ENCODE measurements around the gene SEC16A. TPM values are rescaled to one million over a fixed set of nuclear protein-coding genes. Genes with fewer than 3 reads are reported as not detected.

The SEC16A gene
- total RNA-seq, 6 experiments from 2014 or later, result 46.9 to 108 (median 72.0) TPM

DNA sequence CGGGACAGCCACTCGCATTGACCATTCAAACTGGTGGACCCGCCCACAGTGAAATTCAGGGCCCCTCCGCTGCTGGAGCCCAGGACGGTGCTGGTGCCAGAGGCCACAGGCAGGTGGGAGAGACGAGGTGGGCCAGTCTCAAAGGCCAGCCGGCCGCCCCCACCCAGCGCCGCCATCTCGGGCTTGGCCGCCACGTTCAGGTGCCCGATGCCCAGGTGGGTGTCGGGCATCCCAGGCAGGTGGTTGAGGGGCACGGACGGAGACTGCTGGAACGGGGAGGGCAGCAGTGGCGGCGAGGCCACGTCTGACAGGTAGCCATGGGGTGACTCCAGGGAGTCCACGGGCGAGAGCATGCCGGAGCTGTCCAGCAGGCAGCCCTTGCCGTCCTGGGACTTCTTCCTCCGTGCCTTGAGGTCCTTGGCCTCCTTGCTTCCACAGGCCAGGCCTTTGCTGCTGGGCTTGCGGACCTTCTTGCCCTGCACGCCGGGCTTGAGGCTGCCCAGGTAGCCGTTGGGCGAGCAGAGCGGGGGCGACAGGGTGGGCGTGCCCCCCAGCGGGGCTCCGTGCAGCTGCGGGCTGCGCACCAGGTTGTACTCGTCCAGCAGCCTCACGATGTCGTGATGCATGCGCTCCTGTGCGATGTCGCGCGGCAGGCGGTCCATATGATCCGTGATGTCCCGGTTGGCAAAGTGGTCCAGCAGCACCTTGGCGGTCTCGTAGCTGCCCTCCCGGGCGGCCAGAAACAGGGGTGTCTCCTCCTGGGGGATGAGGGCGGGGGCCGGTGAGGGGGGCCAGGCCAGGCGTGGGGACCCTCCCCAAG is 14.2 kb upstream of the SEC16A start:
- TF ChIP-seq POLR2A (IDR thresholded peaks at IDR 0.05), result no peak
- TF ChIP-seq CTCF (IDR thresholded peaks at IDR 0.05), result no peak
- WGBS (ENCODE audit: insufficient coverage, low coverage, low lambda C conversion rate, missing lambda C conversion rate), result no CpG with 5 or more reads among the region's 56 CpGs
- no peak for ATAC-seq
- Histone ChIP-seq H3K36me3 (peaks cover 0 to 65% (median 24%) of the 10 kb centered on the region in 4 donors), H3K4me1 (no peaks in the 10 kb centered on the region), H3K27me3 (no peaks in the 10 kb centered on the region), H3K4me3 (no peak overlapping the region), H3K27ac (no peak overlapping the region), H3K9me3 (no peaks in the 10 kb centered on the region)
- no peak for DNase-seq
- intact Hi-C loops (cut with DNase I), result loop anchor here in 1 of 2 donors (10.0 kb wide), 1 partner anchor 48 kb away; the partner anchor contains the start of gene NOTCH1

DNA sequence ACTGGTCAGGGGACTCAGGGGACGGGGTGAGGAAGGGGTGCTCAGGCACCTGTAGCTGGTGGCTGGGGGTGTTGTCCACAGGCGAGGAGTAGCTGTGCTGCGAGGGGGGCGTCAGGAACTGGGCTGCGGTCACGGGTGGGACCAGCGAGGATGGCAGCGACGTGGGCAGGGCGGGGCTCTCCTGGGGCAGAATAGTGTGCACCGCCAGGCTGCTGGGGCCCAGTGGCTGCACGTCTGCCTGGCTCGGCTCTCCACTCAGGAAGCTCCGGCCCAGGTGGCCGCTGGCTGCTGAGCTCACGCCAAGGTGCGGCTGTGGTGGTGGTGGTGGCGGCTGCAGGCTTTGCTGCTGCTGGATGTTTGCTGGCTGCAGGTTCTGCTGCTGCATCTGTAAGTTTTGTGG is 13.3 kb upstream of the SEC16A start:
- 100% methylated on average over 1 of the region's 18 CpGs for WGBS (ENCODE audit: insufficient coverage, low coverage, low lambda C conversion rate, missing lambda C conversion rate)
- ATAC-seq (peak in 1 of 4 donors; percentile 2), DNase-seq (no peak)
- no peaks in the 10 kb centered on the region for H3K27me3 ChIP-seq
- peaks cover 0 to 57% (median 23%) of the 10 kb centered on the region in 4 donors for H3K36me3 ChIP-seq
- intact Hi-C loops (cut with DNase I), result loop anchor here in 1 of 2 donors (10.0 kb wide), 1 partner anchor 49 kb away; the partner anchor contains the start of gene NOTCH1
- H3K27ac ChIP-seq, result no peak overlapping the region
- H3K4me3 ChIP-seq, result no peak overlapping the region
- no peaks in the 10 kb centered on the region for H3K9me3 ChIP-seq
- H3K4me1 ChIP-seq, result no peaks in the 10 kb centered on the region
- TF ChIP-seq CTCF (IDR thresholded peaks at IDR 0.05), result no peak
- no peak for TF ChIP-seq POLR2A (IDR thresholded peaks at IDR 0.05)

DNA sequence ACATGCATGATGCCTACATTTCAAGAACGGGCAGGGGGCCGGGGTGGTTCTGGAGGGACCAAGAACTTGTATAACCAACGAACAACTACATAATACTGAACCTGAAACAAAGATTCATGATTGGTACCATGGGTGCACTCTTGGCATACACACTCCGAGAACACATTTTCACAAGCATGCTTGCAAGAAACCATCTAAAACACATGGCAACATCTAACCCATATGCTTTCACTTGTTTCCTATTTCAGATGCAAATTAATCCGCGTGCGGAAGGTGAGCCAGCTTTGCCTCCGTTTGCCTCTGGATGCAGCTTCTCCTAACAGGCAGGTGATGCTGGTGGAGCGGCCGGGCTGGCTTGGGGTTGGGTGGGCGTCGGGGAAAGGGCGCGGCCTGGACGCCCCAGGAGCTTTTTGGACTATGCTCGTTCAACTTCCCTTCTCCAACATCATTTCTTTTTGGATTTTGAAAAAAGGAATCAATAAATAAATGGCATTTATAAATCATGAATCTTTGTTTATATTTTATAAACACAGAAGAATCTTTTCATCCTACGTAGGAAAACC is 12.5 kb upstream of the SEC16A start:
- Histone ChIP-seq H3K36me3 (peaks cover 0 to 48% (median 20%) of the 10 kb centered on the region in 4 donors), H3K27ac (no peak overlapping the region), H3K4me1 (no peaks in the 10 kb centered on the region), H3K4me3 (no peak overlapping the region), H3K27me3 (no peaks in the 10 kb centered on the region), H3K9me3 (no peaks in the 10 kb centered on the region)
- TF ChIP-seq POLR2A (IDR thresholded peaks at IDR 0.05), result no peak
- TF ChIP-seq CTCF (IDR thresholded peaks at IDR 0.05), result no peak
- ATAC-seq (no peak), DNase-seq (no peak)
- 80% methylated on average over 14 of the region's 17 CpGs for WGBS (ENCODE audit: insufficient coverage, low coverage, low lambda C conversion rate, missing lambda C conversion rate)
- intact Hi-C loops (cut with DNase I), result loop anchor here in 1 of 2 donors (10.0 kb wide), 1 partner anchor 49 kb away; the partner anchor contains the start of gene NOTCH1

DNA sequence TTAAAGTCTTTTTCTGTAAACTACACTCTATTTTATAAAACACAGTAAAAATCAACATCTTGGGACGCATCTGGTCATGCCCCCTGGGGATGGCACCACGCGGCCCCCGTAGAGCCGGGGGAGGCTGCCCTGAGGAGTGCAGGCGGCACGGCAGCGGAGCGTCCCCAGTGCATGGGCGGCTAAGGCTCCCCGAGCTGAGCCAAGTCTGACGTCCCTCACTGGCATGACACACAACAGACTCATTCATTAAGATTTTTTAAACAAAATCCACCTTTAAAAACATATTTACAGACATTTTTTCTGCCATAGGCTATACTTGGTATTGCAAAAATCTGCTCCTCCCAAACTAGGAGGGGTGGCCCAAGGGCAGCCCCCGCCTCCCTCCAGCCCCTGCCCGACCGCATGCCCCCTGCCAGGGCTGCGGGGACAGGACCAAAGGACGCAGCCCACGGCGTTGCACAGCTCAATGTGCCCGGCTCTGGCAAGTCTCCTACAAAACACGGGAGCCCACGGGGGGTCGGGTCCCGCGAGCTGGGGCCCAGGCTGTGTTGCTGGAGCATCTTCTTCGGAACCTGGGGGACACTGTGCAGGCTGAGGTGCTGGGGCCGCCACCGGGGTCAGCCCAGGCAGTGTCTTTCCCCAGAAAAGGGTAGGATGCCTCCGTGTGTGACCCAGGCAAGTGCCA is 11.8 kb upstream of the SEC16A start:
- no peak for TF ChIP-seq CTCF (IDR thresholded peaks at IDR 0.05)
- TF ChIP-seq POLR2A (IDR thresholded peaks at IDR 0.05), result no peak
- H3K4me3 ChIP-seq, result no peak overlapping the region
- H3K27ac ChIP-seq, result no peak overlapping the region
- intact Hi-C loops (cut with DNase I), result loop anchor here in 1 of 2 donors (10.0 kb wide), 1 partner anchor 50 kb away; the partner anchor contains the start of gene NOTCH1
- DNase-seq (no peak), ATAC-seq (no peak)
- H3K4me1 ChIP-seq, result no peaks in the 10 kb centered on the region
- peaks cover 0 to 42% (median 16%) of the 10 kb centered on the region in 4 donors for H3K36me3 ChIP-seq
- no peaks in the 10 kb centered on the region for H3K27me3 ChIP-seq
- no peaks in the 10 kb centered on the region for H3K9me3 ChIP-seq
- 73% methylated on average over 8 of the region's 29 CpGs for WGBS (ENCODE audit: insufficient coverage, low coverage, low lambda C conversion rate, missing lambda C conversion rate)
